Thoracic aorta (tissue), 2 donors: ENCODE measurements around the gene AFG3L2. TPM values are rescaled to one million over a fixed set of nuclear protein-coding genes. Genes with fewer than 3 reads are reported as not detected.

Experiments
- ATAC-seq: fragments of 150-250 bp; one replicate; pipeline ENCODE4 v1.8.0; 2017; ENCODE audit warnings: low read depth; ENCODE audit not compliant: insufficient number of reproducible peaks, low FRiP score
- DNase-seq: peaks from one replicate; pipeline ENCODE4 v3.0.0-alpha.2; 2020; ENCODE audit warnings: low spot score
- H3K27ac ChIP-seq, 2 donors: fragments of 200-600 bp; sonication (generic); 1 replicate in 1 of 2; 2 replicates in 1 of 2; pipeline ENCODE4 v1.5.1; 2016; ENCODE audit warnings: mild to moderate bottlenecking in 2 of 2, moderate library complexity in 2 of 2
- H3K27me3 ChIP-seq: fragments of 200-600 bp; sonication (generic); replicated peaks from 2 replicates; pipeline ENCODE4 v1.6.0; 2016; ENCODE audit warnings: mild to moderate bottlenecking; ENCODE audit not compliant: insufficient read depth
- H3K36me3 ChIP-seq: fragments of 200-600 bp; sonication (generic); one replicate; pipeline ENCODE4 v1.5.1; 2016
- H3K4me1 ChIP-seq, 2 donors: fragments of 200-600 bp; sonication (generic); 1 replicate in 1 of 2; 2 replicates in 1 of 2; pipeline versions ENCODE4 v1.5.1 to v1.6.0; 2016; ENCODE audit warnings: low read depth in 2 of 2, mild to moderate bottlenecking in 1 of 2; ENCODE audit not compliant: control insufficient read depth in 1 of 2
- H3K4me3 ChIP-seq: fragments of 200-600 bp; sonication (generic); 2 replicates; pipeline ENCODE4 v1.5.1; 2016; ENCODE audit warnings: mild to moderate bottlenecking
- H3K9me3 ChIP-seq: fragments of 200-600 bp; sonication (generic); 2 replicates; pipeline ENCODE4 v1.5.1; 2016
- CTCF ChIP-seq: fragments of 200-600 bp; sonication (generic); IDR thresholded peaks from one replicate; pipeline ENCODE4 v1.5.1; 2019; ENCODE audit warnings: antibody characterized with exemption
- total RNA-seq, 2 donors: library from RNA; depleted of rRNA; stranded (reverse); fragments of >200 nt; gene quantifications; one replicate each; pipeline versions ENCODE4 v1.1.0 to v1.2.3, GENCODE V29; 2016

AFG3L2 gene
- total RNA-seq, 2 donors from 2014 or later, result 24.2 to 58.1 TPM

GRCh38 chr18:12345491-12346239, 31.4 kb downstream of the AFG3L2 start:
- no peak for TF ChIP-seq CTCF
- no peak for ATAC-seq
- no peak overlapping the region for H3K27ac ChIP-seq
- no peaks in the 10 kb centered on the region for H3K9me3 ChIP-seq
- no peak for DNase-seq
- H3K36me3 ChIP-seq, result peaks cover 53% of the 10 kb centered on the region
- H3K4me3 ChIP-seq, result no peak overlapping the region
- no peaks in the 10 kb centered on the region for H3K4me1 ChIP-seq
- no peaks in the 10 kb centered on the region for H3K27me3 ChIP-seq

- no peak for ATAC-seq
- H3K4me3 ChIP-seq, result no peak overlapping the region
- H3K27me3 ChIP-seq, result no peaks in the 10 kb centered on the region
Observed at GRCh38 chr18:12342661-12343060, 34.4 kb downstream of the AFG3L2 start.

GRCh38 chr18:12340945-12341660, 35.9 kb downstream of the AFG3L2 start:
- H3K27ac ChIP-seq, result no peak overlapping the region
- no peak for ATAC-seq
- H3K4me3 ChIP-seq, result no peak overlapping the region
- no peaks in the 10 kb centered on the region for H3K27me3 ChIP-seq
- no peaks in the 10 kb centered on the region for H3K4me1 ChIP-seq
- H3K36me3 ChIP-seq, result peaks cover 31% of the 10 kb centered on the region
- H3K9me3 ChIP-seq, result no peaks in the 10 kb centered on the region
- TF ChIP-seq CTCF, result no peak
- DNase-seq, result no peak

More at GRCh38 chr18:12342661-12343060, 34.4 kb downstream of the AFG3L2 start:
- Histone ChIP-seq H3K36me3 (peaks cover 29% of the 10 kb centered on the region), H3K9me3 (no peaks in the 10 kb centered on the region), H3K4me1 (no peaks in the 10 kb centered on the region), H3K27ac (no peak overlapping the region)
- no peak for DNase-seq
- no peak for TF ChIP-seq CTCF

- H3K27me3 ChIP-seq, result no peaks in the 10 kb centered on the region
- no peak for TF ChIP-seq CTCF
- H3K27ac ChIP-seq, result no peak overlapping the region
- H3K4me3 ChIP-seq, result no peak overlapping the region
- DNase-seq, result no peak
- no peaks in the 10 kb centered on the region for H3K9me3 ChIP-seq
- no peaks in the 10 kb centered on the region for H3K4me1 ChIP-seq
- peaks cover 23% of the 10 kb centered on the region for H3K36me3 ChIP-seq
- no peak for ATAC-seq
Observed at GRCh38 chr18:12338382-12338781, 38.6 kb downstream of the AFG3L2 start.

- H3K27ac ChIP-seq, result no peak overlapping the region
Observed at GRCh38 chr18:12336887-12337286, 40.1 kb downstream of the AFG3L2 start.

More at GRCh38 chr18:12336887-12337286, 40.1 kb downstream of the AFG3L2 start:
- Histone ChIP-seq H3K36me3 (peaks cover 16% of the 10 kb centered on the region), H3K27me3 (no peaks in the 10 kb centered on the region), H3K4me1 (no peaks in the 10 kb centered on the region), H3K9me3 (no peaks in the 10 kb centered on the region), H3K4me3 (no peak overlapping the region)
- TF ChIP-seq CTCF, result no peak
- ATAC-seq (no peak), DNase-seq (no peak)
